Skeletal muscle satellite cell (primary cell): ENCODE results near the gene MYO1F.
A peak's percentile ranks its signal among the peaks of the same experiment; 100 is the strongest.

Experiments
- H3K27me3 ChIP-seq: 2 replicates; pipeline ENCODE4 v1.7.0; 2013; ENCODE audit warnings: low read length; ENCODE audit not compliant: control insufficient read depth, insufficient read depth
- H3K36me3 ChIP-seq: 2 replicates; pipeline ENCODE4 v1.7.0; 2013; ENCODE audit warnings: mild to moderate bottlenecking, control low read depth, low read length; ENCODE audit not compliant: insufficient read depth
- H3K4me1 ChIP-seq: 2 replicates; pipeline ENCODE4 v1.7.0; 2013; ENCODE audit warnings: low read length; ENCODE audit not compliant: control insufficient read depth, insufficient read depth
- H3K4me2 ChIP-seq: 2 replicates; pipeline ENCODE4 v1.7.0; 2013; ENCODE audit warnings: mild to moderate bottlenecking, low read length
- H3K4me3 ChIP-seq: 2 replicates; pipeline ENCODE4 v1.7.0; 2013; ENCODE audit warnings: low read length
- H3K9ac ChIP-seq: 2 replicates; pipeline ENCODE4 v1.7.0; 2013; ENCODE audit warnings: mild to moderate bottlenecking, low read depth, low read length, moderate library complexity
- H3K9me3 ChIP-seq: replicated peaks from 2 replicates; pipeline ENCODE4 v1.7.0; 2013; ENCODE audit warnings: mild to moderate bottlenecking, control low read depth, low read length

The MYO1F gene

DNA sequence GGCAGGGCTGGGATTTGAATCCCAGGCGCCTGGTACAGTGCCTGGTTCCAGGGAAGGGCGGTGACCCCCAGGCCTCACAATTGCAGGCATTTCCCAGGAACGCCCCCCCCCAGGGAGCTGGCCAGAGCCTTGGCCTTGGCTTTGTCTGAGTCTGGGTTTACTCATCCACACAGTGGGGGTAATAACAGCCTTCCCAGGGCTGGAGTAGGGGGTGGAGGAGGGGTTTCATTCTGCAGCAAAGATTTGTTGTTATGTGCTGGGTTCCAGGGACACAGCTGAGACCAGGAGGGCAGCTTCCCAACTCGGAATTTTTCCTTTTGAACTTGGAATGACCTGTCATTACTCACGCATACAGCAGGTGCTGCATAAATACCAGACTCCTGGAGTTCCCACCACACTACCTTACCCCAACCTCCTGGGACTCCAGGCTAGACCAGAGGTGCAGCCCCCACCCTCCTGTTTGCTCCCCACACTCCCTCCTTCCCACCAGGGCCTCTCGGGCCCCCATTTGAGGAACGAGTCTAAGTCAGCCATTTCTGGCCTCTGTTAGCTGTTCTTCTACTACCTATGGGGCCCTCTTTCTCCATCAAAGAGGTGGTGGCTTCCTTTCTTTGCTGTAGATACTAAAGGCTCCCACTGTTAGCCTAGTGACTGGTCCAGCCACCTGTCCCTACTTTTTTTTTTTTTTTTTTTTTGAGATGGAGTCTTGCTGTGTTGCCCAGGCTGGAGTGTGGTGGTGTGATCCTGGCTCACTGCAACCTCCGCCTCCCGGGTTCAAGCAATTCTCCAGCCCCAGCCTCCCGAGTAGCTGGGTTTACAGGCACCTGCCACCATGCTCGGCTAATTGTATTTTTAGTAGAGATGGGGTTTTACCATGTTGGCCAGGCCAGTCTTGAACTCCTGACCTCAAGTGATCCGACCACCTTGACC lies 34.9 kb upstream of the MYO1F start:
- H3K4me1 ChIP-seq = peaks cover 44% of the 10 kb centered on the region
- no peak overlapping the region for H3K9ac ChIP-seq
- no peak overlapping the region for H3K4me3 ChIP-seq
- H3K9me3 ChIP-seq = no peaks in the 10 kb centered on the region
- no peak overlapping the region for H3K4me2 ChIP-seq
- no peaks in the 10 kb centered on the region for H3K36me3 ChIP-seq
- H3K27me3 ChIP-seq = no peaks in the 10 kb centered on the region

DNA sequence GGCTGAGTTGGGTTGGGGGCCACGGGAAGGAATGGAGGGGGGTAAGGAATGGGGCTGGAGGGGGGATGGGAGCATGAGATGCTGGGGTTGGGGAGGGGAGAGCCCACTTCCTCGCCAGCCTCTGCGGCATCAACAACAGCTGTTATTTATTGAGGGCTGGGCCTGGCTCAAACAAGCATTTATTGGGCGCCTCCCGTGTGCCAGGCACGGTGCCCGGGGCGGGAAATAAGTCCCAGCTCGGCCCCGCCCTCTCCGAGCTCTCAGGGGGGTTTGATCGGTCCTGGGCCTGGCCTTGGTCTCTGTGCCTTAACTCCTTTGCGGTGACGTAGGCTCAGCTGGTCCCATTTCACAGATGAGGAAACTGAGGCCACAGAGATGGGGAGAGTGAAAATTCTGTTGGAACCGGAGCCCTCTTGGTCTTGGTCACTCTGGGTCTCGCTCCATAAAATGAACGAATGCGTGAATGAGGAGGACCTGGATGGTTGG lies 34.2 kb upstream of the MYO1F start:
- H3K36me3 ChIP-seq = no peaks in the 10 kb centered on the region
- H3K27me3 ChIP-seq = no peaks in the 10 kb centered on the region
- H3K4me3 ChIP-seq = no peak overlapping the region
- no peak overlapping the region for H3K9ac ChIP-seq
- H3K9me3 ChIP-seq = no peaks in the 10 kb centered on the region
- peaks cover 49% of the 10 kb centered on the region for H3K4me1 ChIP-seq
- H3K4me2 ChIP-seq = no peak overlapping the region

GRCh38 chr19:8610936-8611300 lies 33.7 kb upstream of the MYO1F start:
- Histone ChIP-seq H3K36me3 (no peaks in the 10 kb centered on the region), H3K4me1 (peaks cover 49% of the 10 kb centered on the region), H3K9ac (no peak overlapping the region), H3K9me3 (no peaks in the 10 kb centered on the region), H3K4me3 (no peak overlapping the region), H3K4me2 (no peak overlapping the region), H3K27me3 (no peaks in the 10 kb centered on the region)

GRCh38 chr19:8610041-8610935 lies 33.0 kb upstream of the MYO1F start, which contains the start of gene ADAMTS10:
Gene ADAMTS10, minus strand, starts transcription at chr19:8610715. Its CDS starts 5,005 bp downstream, at chr19:8605710.
- Histone ChIP-seq H3K4me3 (peak within 1 kb of the TSS; percentile 70), H3K4me2 (peak within 1 kb of the TSS; percentile 86), H3K27me3 (no peaks in the 10 kb centered on the region), H3K4me1 (peaks cover 47% of the 10 kb centered on the region), H3K9ac (peak within 1 kb of the TSS; percentile 86), H3K9me3 (no peaks in the 10 kb centered on the region), H3K36me3 (no peaks in the 10 kb centered on the region)

- peak overlapping the region; percentile 86 for H3K4me2 ChIP-seq
- peaks cover 44% of the 10 kb centered on the region for H3K4me1 ChIP-seq
- H3K4me3 ChIP-seq = peak overlapping the region; percentile 70
- H3K27me3 ChIP-seq = no peaks in the 10 kb centered on the region
- H3K9me3 ChIP-seq = peaks cover 5% of the 10 kb centered on the region
- no peaks in the 10 kb centered on the region for H3K36me3 ChIP-seq
- peak overlapping the region; percentile 86 for H3K9ac ChIP-seq
Observed at GRCh38 chr19:8609279-8610040, 32.2 kb upstream of the MYO1F start.

GRCh38 chr19:8608941-8609278 lies 31.7 kb upstream of the MYO1F start:
- peak overlapping the region; percentile 70 for H3K4me3 ChIP-seq
- peak overlapping the region; percentile 86 for H3K9ac ChIP-seq
- peaks cover 44% of the 10 kb centered on the region for H3K4me1 ChIP-seq
- H3K36me3 ChIP-seq = no peaks in the 10 kb centered on the region
- H3K9me3 ChIP-seq = peaks cover 6% of the 10 kb centered on the region
- H3K27me3 ChIP-seq = no peaks in the 10 kb centered on the region
- H3K4me2 ChIP-seq = peak overlapping the region; percentile 86

DNA sequence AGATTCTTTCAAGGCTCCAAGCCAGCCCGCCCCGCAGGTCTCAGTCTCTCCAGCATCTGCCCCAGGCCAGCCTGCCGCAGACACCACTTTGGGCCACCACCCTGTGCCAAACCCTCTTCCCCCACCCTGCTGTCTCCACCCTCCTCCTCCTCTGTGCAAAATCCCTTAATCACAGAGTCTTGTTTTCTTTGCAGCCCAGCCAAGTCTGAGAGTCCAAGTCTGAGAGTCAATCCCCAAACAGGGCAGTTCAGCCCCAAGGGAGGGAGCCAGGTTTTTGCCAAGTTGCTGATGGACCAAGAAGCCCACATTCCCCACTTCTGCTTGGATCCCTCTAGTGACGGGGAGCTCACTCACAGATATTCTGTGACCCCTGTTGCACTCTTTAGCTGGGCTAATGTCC lies 30.1 kb upstream of the MYO1F start:
- Histone ChIP-seq H3K9ac (no peak overlapping the region), H3K4me3 (no peak overlapping the region), H3K9me3 (peaks cover 6% of the 10 kb centered on the region), H3K36me3 (no peaks in the 10 kb centered on the region), H3K4me2 (peak overlapping the region; percentile 16), H3K27me3 (no peaks in the 10 kb centered on the region), H3K4me1 (peaks cover 44% of the 10 kb centered on the region)

GRCh38 chr19:8605514-8605913 lies 28.3 kb upstream of the MYO1F start:
- H3K4me1 ChIP-seq = peaks cover 35% of the 10 kb centered on the region
- no peak overlapping the region for H3K4me2 ChIP-seq
- H3K9ac ChIP-seq = no peak overlapping the region

GRCh38 chr19:8601796-8602195 lies 24.6 kb upstream of the MYO1F start:
- H3K27me3 ChIP-seq = peaks cover 2% of the 10 kb centered on the region
- peaks cover 6% of the 10 kb centered on the region for H3K9me3 ChIP-seq
- H3K9ac ChIP-seq = no peak overlapping the region
- H3K4me3 ChIP-seq = no peak overlapping the region
- H3K4me1 ChIP-seq = peaks cover 1% of the 10 kb centered on the region
- H3K36me3 ChIP-seq = no peaks in the 10 kb centered on the region
- H3K4me2 ChIP-seq = no peak overlapping the region

More at GRCh38 chr19:8605514-8605913, 28.3 kb upstream of the MYO1F start:
- Histone ChIP-seq H3K4me3 (no peak overlapping the region), H3K9me3 (peaks cover 6% of the 10 kb centered on the region), H3K27me3 (no peaks in the 10 kb centered on the region), H3K36me3 (no peaks in the 10 kb centered on the region)

DNA sequence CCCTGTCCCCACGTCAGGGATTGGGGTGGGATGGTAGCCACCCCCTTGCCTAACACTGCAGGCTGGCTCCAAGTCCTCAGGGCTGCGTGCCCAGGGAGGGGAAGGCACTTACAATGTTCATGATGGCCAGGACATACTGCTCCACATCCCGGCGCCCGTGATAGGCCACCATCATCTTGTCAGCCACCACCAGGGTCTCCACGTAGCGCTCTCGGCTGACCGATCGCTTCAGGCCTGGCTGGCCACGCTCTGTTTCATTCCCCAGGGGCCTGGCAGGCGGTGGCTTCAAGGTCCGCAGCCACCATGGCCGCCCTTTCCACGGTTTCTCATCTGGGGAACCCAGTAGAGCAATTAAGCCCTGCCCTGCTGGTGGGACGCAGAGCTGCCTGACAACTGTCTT lies 23.6 kb upstream of the MYO1F start:
- Histone ChIP-seq H3K36me3 (no peaks in the 10 kb centered on the region), H3K4me1 (no peaks in the 10 kb centered on the region), H3K27me3 (peaks cover 3% of the 10 kb centered on the region), H3K4me3 (no peak overlapping the region), H3K9me3 (peaks cover 6% of the 10 kb centered on the region), H3K4me2 (no peak overlapping the region), H3K9ac (no peak overlapping the region)

- Histone ChIP-seq H3K9me3 (peaks cover 6% of the 10 kb centered on the region), H3K27me3 (peaks cover 3% of the 10 kb centered on the region), H3K9ac (no peak overlapping the region), H3K4me3 (no peak overlapping the region), H3K4me2 (no peak overlapping the region), H3K4me1 (no peaks in the 10 kb centered on the region), H3K36me3 (no peaks in the 10 kb centered on the region)
Observed at GRCh38 chr19:8600064-8600463, 22.8 kb upstream of the MYO1F start.
